SK-N-SH treated with all-trans-retinoic acid at 6 μM for 48 hours (cell line): ENCODE measurements around the gene CCIN.

Experiments used
- ATAC-seq: fragments of 200-7000 bp; cut with Tn5 transposase; 3 replicates; pipeline ENCODE4 v1.9.1; 2020; ENCODE audit warnings: mild to moderate bottlenecking, moderate library complexity
- ARNTL ChIP-seq: fragments of 450-650 bp; formaldehyde crosslinking; IDR thresholded peaks from 2 replicates; pipeline ENCODE4 v1.5.0; 2020; ENCODE audit warnings: low read depth, mild to moderate bottlenecking, moderate library complexity, borderline replicate concordance
- BACH2 ChIP-seq: fragments of 250-450 bp; sonication (Bioruptor Pico); IDR thresholded peaks from 2 replicates; pipeline ENCODE4 v1.9.0; 2021; ENCODE audit warnings: mild to moderate bottlenecking, borderline replicate concordance
- CREB5 ChIP-seq: fragments of 250-450 bp; sonication (Bioruptor Pico); IDR thresholded peaks from 2 replicates; pipeline ENCODE4 v1.5.1; 2020; ENCODE audit warnings: low read depth, mild to moderate bottlenecking, moderate library complexity
- CSDC2 ChIP-seq: fragments of 250-450 bp; sonication (Bioruptor Pico); IDR thresholded peaks from 2 replicates; pipeline ENCODE4 v1.5.0; 2020; ENCODE audit warnings: mild to moderate bottlenecking, moderate library complexity
- CSRNP3 ChIP-seq: fragments of 250-450 bp; sonication (Bioruptor Pico); IDR thresholded peaks from 2 replicates; pipeline ENCODE4 v1.5.1; 2021; ENCODE audit warnings: mild to moderate bottlenecking, moderate library complexity
- ESRRG ChIP-seq: fragments of 250-450 bp; sonication (Bioruptor Pico); IDR thresholded peaks from 2 replicates; pipeline ENCODE4 v1.6.1; 2021; ENCODE audit warnings: mild to moderate bottlenecking
- ISL1 ChIP-seq: fragments of 250-450 bp; sonication (Bioruptor Pico); IDR thresholded peaks from 2 replicates; pipeline ENCODE4 v2.1.2; 2022; ENCODE audit warnings: mild to moderate bottlenecking, moderate library complexity
- OSR1 ChIP-seq: fragments of 250-450 bp; sonication (Bioruptor Pico); IDR thresholded peaks from 2 replicates; pipeline ENCODE4 v1.8.0; 2022; ENCODE audit warnings: moderate library complexity, mild to moderate bottlenecking, inconsistent platforms
- PATZ1 ChIP-seq: fragments of 250-450 bp; sonication (Bioruptor Pico); IDR thresholded peaks from 2 replicates; pipeline ENCODE4 v1.8.0; 2020; ENCODE audit warnings: mild to moderate bottlenecking, moderate library complexity, borderline replicate concordance
- POU6F1 ChIP-seq: fragments of 250-450 bp; sonication (Bioruptor Pico); IDR thresholded peaks from 2 replicates; pipeline ENCODE4 v1.8.0; 2021; ENCODE audit warnings: low read depth, mild to moderate bottlenecking, moderate library complexity, borderline replicate concordance
- PPARA ChIP-seq: fragments of 250-450 bp; sonication (Bioruptor Pico); IDR thresholded peaks from 2 replicates; pipeline ENCODE4 v1.5.0; 2020; ENCODE audit warnings: mild to moderate bottlenecking, borderline replicate concordance
- RARB ChIP-seq: fragments of 250-450 bp; sonication (Bioruptor Pico); IDR thresholded peaks from 2 replicates; pipeline ENCODE4 v1.8.0; 2021; ENCODE audit warnings: mild to moderate bottlenecking, moderate library complexity
- SNAI2 ChIP-seq: fragments of 250-450 bp; sonication (Bioruptor Pico); IDR thresholded peaks from 2 replicates; pipeline ENCODE4 v1.5.0; 2020; ENCODE audit warnings: mild to moderate bottlenecking, moderate library complexity
- TCF4 ChIP-seq: fragments of 250-450 bp; sonication (Bioruptor Pico); IDR thresholded peaks from 2 replicates; pipeline ENCODE4 v1.8.0; 2021; ENCODE audit warnings: mild to moderate bottlenecking, moderate library complexity, borderline replicate concordance
- TOX ChIP-seq: fragments of 250-450 bp; sonication (Bioruptor Pico); IDR thresholded peaks from 2 replicates; pipeline ENCODE4 v1.8.0; 2021; ENCODE audit warnings: mild to moderate bottlenecking, moderate library complexity, borderline replicate concordance
- TSHZ2 ChIP-seq: fragments of 250-450 bp; sonication (Bioruptor Pico); IDR thresholded peaks from 2 replicates; pipeline ENCODE4 v1.5.0; 2020; ENCODE audit warnings: mild to moderate bottlenecking, moderate library complexity
- ZC3H10 ChIP-seq: fragments of 250-450 bp; sonication (Bioruptor Pico); IDR thresholded peaks from 2 replicates; pipeline ENCODE4 v1.5.1; 2021; ENCODE audit warnings: mild to moderate bottlenecking, moderate library complexity
- ZFP3 ChIP-seq: fragments of 250-450 bp; sonication (Bioruptor Pico); IDR thresholded peaks from 2 replicates; pipeline ENCODE4 v1.5.0; 2020; ENCODE audit warnings: mild to moderate bottlenecking, moderate library complexity
- ZFP30 ChIP-seq: fragments of 450-650 bp; formaldehyde crosslinking; IDR thresholded peaks from 2 replicates; pipeline ENCODE4 v1.5.0; 2022; ENCODE audit warnings: mild to moderate bottlenecking, moderate library complexity
- ZNF565 ChIP-seq: fragments of 450-650 bp; formaldehyde crosslinking; conservative IDR thresholded peaks from 2 replicates; pipeline ENCODE4 v1.5.0; 2020; ENCODE audit warnings: low read depth, mild to moderate bottlenecking, moderate library complexity
- ZNF70 ChIP-seq: fragments of 450-650 bp; formaldehyde crosslinking; IDR thresholded peaks from 2 replicates; pipeline ENCODE4 v1.5.0; 2020; ENCODE audit warnings: mild to moderate bottlenecking, moderate library complexity

CCIN gene

GRCh38 chr9:36165826-36166167 is 3.4 kb upstream of the CCIN start:
- TF ChIP-seq ISL1 (CRISPR knock-in tag) (no peak), SNAI2 (no peak), CSRNP3 (CRISPR knock-in tag) (no peak)
- ATAC-seq, result peak; percentile 23

- ATAC-seq, result peak; percentile 95
- no peak for TF ChIP-seq CSRNP3 (CRISPR knock-in tag)
- peak; percentile 51; the same call in 1 of the 2 replicates for TF ChIP-seq PATZ1 (CRISPR knock-in tag)
Observed at GRCh38 chr9:36166168-36166927, 2.8 kb upstream of the CCIN start.

- TF ChIP-seq ZFP3 (CRISPR knock-in tag) (no peak), OSR1 (no peak), CSDC2 (CRISPR knock-in tag) (no peak), POU6F1 (no peak), TCF4 (no peak), ZC3H10 (CRISPR knock-in tag) (no peak), RARB (CRISPR knock-in tag) (no peak), PPARA (CRISPR knock-in tag) (no peak), ZNF565 (no peak)
- ATAC-seq, result no peak
Observed at GRCh38 chr9:36169708-36170107, 520 bp downstream of the CCIN start.

- TF ChIP-seq RARB (CRISPR knock-in tag) (no peak), ZC3H10 (CRISPR knock-in tag) (no peak), OSR1 (no peak), TCF4 (no peak), ZFP3 (CRISPR knock-in tag) (no peak), TOX (no peak), TSHZ2 (CRISPR knock-in tag) (no peak), ZFP30 (CRISPR knock-in tag) (no peak), PPARA (CRISPR knock-in tag) (no peak), ZNF565 (no peak), ESRRG (CRISPR knock-in tag) (no peak), BACH2 (CRISPR knock-in tag) (no peak), SNAI2 (no peak), ARNTL (CRISPR knock-in tag) (no peak), ZNF70 (CRISPR knock-in tag) (no peak), CREB5 (CRISPR knock-in tag) (no peak), PATZ1 (CRISPR knock-in tag) (no peak)
- no peak for ATAC-seq
Observed at GRCh38 chr9:36170531-36170930, 1.3 kb downstream of the CCIN start.
